H1 (cell line): ENCODE measurements around the gene CCDC63. TPM values are rescaled to one million over a fixed set of nuclear protein-coding genes. Genes with fewer than 3 reads are reported as not detected.

Source experiments
- CEBPB ChIP-seq: IDR thresholded peaks from 2 replicates; pipeline ENCODE4 v1.6.1; 2012; ENCODE audit warnings: low read depth, low read length
- HDAC2 ChIP-seq, 2 experiments: fragments of 300-600 bp in 1 of 2; sonication (generic) in 1 of 2; IDR thresholded peaks; 2 replicates each; pipeline ENCODE4 v1.6.1; 2011 to 2012; ENCODE audit warnings: low read depth in 2 of 2, low read length in 2 of 2, mild to moderate bottlenecking in 2 of 2, moderate library complexity in 2 of 2, borderline replicate concordance in 1 of 2, inconsistent platforms in 1 of 2
- HDAC6 ChIP-seq: IDR thresholded peaks from one replicate; pipeline ENCODE4 v1.7.1; 2012; ENCODE audit warnings: low read depth, mild to moderate bottlenecking, inconsistent platforms, low read length, moderate library complexity
- KDM1A ChIP-seq: fragments of 200-600, 300-600 bp; sonication (generic); IDR thresholded peaks from 2 replicates; pipeline ENCODE4 v1.7.1; 2016; ENCODE audit warnings: mild to moderate bottlenecking, low read length, borderline replicate concordance
- POLR2A ChIP-seq, 2 experiments: IDR thresholded peaks; 1 replicate in 1 of 2; 2 replicates in 1 of 2; pipeline ENCODE4 v1.6.1; 2011; ENCODE audit warnings: low read depth in 2 of 2, low read length in 2 of 2, mild to moderate bottlenecking in 2 of 2; ENCODE audit errors: control extremely low read depth in 1 of 2
- RAD21 ChIP-seq, 2 experiments: IDR thresholded peaks in 1 of 2; conservative IDR thresholded peaks in 1 of 2; 2 replicates each; pipeline ENCODE4 v1.6.1; 2011; ENCODE audit warnings: low read depth in 2 of 2, low read length in 2 of 2, improper control_type of control experiment in 1 of 2, inconsistent platforms in 1 of 2, mild to moderate bottlenecking in 1 of 2, moderate library complexity in 1 of 2
- RBBP5 ChIP-seq: IDR thresholded peaks from 2 replicates; pipeline ENCODE4 v1.7.1; 2012; ENCODE audit warnings: low read depth, mild to moderate bottlenecking, inconsistent platforms, low read length, moderate library complexity, borderline replicate concordance
- SIN3A ChIP-seq, 2 experiments: IDR thresholded peaks in 1 of 2; conservative IDR thresholded peaks in 1 of 2; 2 replicates each; pipeline ENCODE4 v1.6.1; 2011 to 2012; ENCODE audit warnings: low read length in 2 of 2, improper control_type of control experiment in 1 of 2, low read depth in 1 of 2, mild to moderate bottlenecking in 1 of 2
- polyA plus RNA-seq, 7 experiments: library from polyadenylated mRNA; depleted of rRNA in 3 of 7; stranded (reverse) in 5 of 7; unstranded in 2 of 7; fragments of >200 nt in 5 of 7; fragments of 200-250 nt in 2 of 7; gene quantifications; 1 replicate in 5 of 7; 2 replicates in 1 of 7; 4 replicates in 1 of 7; pipeline versions ENCODE4 v1.2.1 to v1.2.3, GENCODE V29; 2011 to 2013; ENCODE audit warnings: missing spikeins in 2 of 7, mixed read lengths in 2 of 7
- total RNA-seq: library from RNA; stranded (reverse); fragmentation: NEBNext Ultra II Directional; extraction: Animal tissue kit (Norgen Biotek cat#: 25700); gene quantifications from 2 replicates; pipeline ENCODE4 v1.2.1, GENCODE V29; 2021

The CCDC63 gene
- total and polyA plus RNA-seq, 2 of the 8 experiments (the other 6 are each of a cell fraction or from before 2014, with no cell fraction given), result 0.42 to 0.93 TPM

DNA sequence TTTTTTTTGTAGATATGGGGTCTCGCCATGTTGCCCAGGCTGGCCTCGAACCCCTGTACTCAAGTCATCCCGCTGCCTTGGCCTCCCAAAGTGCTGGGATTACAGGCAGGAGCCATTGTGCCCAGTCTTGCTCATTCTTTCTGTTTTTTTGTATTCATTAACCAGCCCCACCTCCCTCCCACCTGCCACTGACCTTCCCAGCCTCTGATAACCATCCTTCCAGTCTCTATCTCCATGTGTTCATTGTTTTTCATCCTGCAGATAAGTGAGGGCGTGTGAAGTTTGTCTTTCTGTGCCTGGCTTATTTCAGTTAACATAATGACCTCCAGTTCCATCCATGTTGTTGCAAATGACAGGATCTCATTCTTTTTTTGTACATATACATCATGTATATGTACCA is 54.6 kb downstream of the CCDC63 start (continued):
- TF ChIP-seq RBBP5 (no peak), HDAC2 (IDR thresholded peaks at IDR 0.05; ENCODE audit: borderline replicate concordance in 1 of 2, low read depth in 2 of 2, low read length in 2 of 2) (no peak), POLR2A (IDR thresholded peaks at IDR 0.05; ENCODE audit: control extremely low read depth in 1 of 2, low read depth in 2 of 2, low read length in 2 of 2) (no peak), CEBPB (no peak), RAD21 (IDR thresholded peaks at IDR 0.05 in 1 of 2, conservative IDR thresholded peaks at IDR 0.05 in 1 of 2; ENCODE audit: low read depth in 2 of 2, low read length in 2 of 2) (no peak), SIN3A (conservative IDR thresholded peaks at IDR 0.05 in 1 of 2, IDR thresholded peaks at IDR 0.05 in 1 of 2; ENCODE audit: low read depth in 1 of 2, low read length in 2 of 2) (no peak), HDAC6 (no peak), KDM1A (no peak)
- TF ChIP-seq, all 59 proteins: peak for 0
